ENCODE results near the gene ASPDH.

ASPDH gene

GRCh38 chr19:50554212-50554611, 40.5 kb upstream of the ASPDH start:
- Histone ChIP-seq H3K4me3 (ENCODE audit: low read depth, low read length) (no peak overlapping the region), H3K36me3 (ENCODE audit: control insufficient read depth, insufficient read depth, low read length) (no peaks in the 10 kb centered on the region), H3K9ac (ENCODE audit: low read depth, low read length) (no peak overlapping the region), H3K27ac (ENCODE audit: low read depth, low read length) (no peak overlapping the region), H3K9me3 (ENCODE audit: control insufficient read depth, insufficient read depth, low read length) (no peaks in the 10 kb centered on the region), H3K27me3 (ENCODE audit: control insufficient read depth, insufficient read depth, low read length) (peaks cover 60% of the 10 kb centered on the region), H3K4me1 (ENCODE audit: control insufficient read depth, insufficient read depth, low read length) (peaks cover 6% of the 10 kb centered on the region; the same call in 1 of the 2 replicates)

GRCh38 chr19:50553134-50553703, 39.5 kb upstream of the ASPDH start:
- no peak overlapping the region for H3K4me3 ChIP-seq (ENCODE audit: low read depth, low read length)
- no peak overlapping the region for H3K27ac ChIP-seq (ENCODE audit: low read depth, low read length)
- H3K9ac ChIP-seq (ENCODE audit: low read depth, low read length): no peak overlapping the region
- H3K9me3 ChIP-seq (ENCODE audit: control insufficient read depth, insufficient read depth, low read length): no peaks in the 10 kb centered on the region
- H3K4me1 ChIP-seq (ENCODE audit: control insufficient read depth, insufficient read depth, low read length): peaks cover 6% of the 10 kb centered on the region; the same call in 1 of the 2 replicates
- H3K27me3 ChIP-seq (ENCODE audit: control insufficient read depth, insufficient read depth, low read length): peaks cover 60% of the 10 kb centered on the region
- H3K36me3 ChIP-seq (ENCODE audit: control insufficient read depth, insufficient read depth, low read length): no peaks in the 10 kb centered on the region

GRCh38 chr19:50552540-50552939, 38.8 kb upstream of the ASPDH start:
- Histone ChIP-seq H3K27me3 (ENCODE audit: control insufficient read depth, insufficient read depth, low read length) (peaks cover 55% of the 10 kb centered on the region), H3K4me1 (ENCODE audit: control insufficient read depth, insufficient read depth, low read length) (peaks cover 6% of the 10 kb centered on the region; the same call in 1 of the 2 replicates)

DNA sequence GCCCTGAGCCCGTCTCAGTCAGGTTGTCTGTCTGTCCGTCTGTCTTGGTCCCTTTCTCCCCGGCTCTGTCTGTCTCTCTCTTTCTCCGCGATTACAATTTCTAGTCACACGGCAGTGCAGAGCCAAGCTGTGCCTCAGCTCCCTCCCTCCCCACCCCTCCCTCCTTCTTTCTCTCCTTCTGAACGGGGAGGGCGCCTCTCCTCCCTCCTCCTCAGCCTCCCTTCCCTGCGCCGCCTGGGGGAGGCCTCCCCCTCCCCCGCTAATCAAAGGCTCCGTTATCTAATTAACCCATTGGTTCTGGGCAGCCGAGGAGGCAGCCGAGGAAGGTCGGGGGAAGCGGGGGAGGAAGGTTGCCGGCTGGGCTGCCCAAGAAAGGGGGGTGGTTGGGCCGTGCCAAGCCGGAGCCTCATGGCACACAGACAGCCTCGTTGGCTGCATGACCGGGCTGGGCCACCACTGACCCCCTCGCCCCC, 38.0 kb upstream of the ASPDH start:
- Histone ChIP-seq H3K36me3 (ENCODE audit: control insufficient read depth, insufficient read depth, low read length) (no peaks in the 10 kb centered on the region), H3K9ac (ENCODE audit: low read depth, low read length) (no peak overlapping the region), H3K4me1 (ENCODE audit: control insufficient read depth, insufficient read depth, low read length) (peaks cover 6% of the 10 kb centered on the region; the same call in 1 of the 2 replicates), H3K27ac (ENCODE audit: low read depth, low read length) (no peak overlapping the region), H3K9me3 (ENCODE audit: control insufficient read depth, insufficient read depth, low read length) (no peaks in the 10 kb centered on the region), H3K4me3 (ENCODE audit: low read depth, low read length) (peak overlapping the region; percentile 60), H3K27me3 (ENCODE audit: control insufficient read depth, insufficient read depth, low read length) (peaks cover 55% of the 10 kb centered on the region)

More at GRCh38 chr19:50552540-50552939, 38.8 kb upstream of the ASPDH start:
- no peaks in the 10 kb centered on the region for H3K36me3 ChIP-seq (ENCODE audit: control insufficient read depth, insufficient read depth, low read length)
- no peak overlapping the region for H3K9ac ChIP-seq (ENCODE audit: low read depth, low read length)
- no peak overlapping the region for H3K27ac ChIP-seq (ENCODE audit: low read depth, low read length)
- no peak overlapping the region for H3K4me3 ChIP-seq (ENCODE audit: low read depth, low read length)
- H3K9me3 ChIP-seq (ENCODE audit: control insufficient read depth, insufficient read depth, low read length): no peaks in the 10 kb centered on the region

DNA sequence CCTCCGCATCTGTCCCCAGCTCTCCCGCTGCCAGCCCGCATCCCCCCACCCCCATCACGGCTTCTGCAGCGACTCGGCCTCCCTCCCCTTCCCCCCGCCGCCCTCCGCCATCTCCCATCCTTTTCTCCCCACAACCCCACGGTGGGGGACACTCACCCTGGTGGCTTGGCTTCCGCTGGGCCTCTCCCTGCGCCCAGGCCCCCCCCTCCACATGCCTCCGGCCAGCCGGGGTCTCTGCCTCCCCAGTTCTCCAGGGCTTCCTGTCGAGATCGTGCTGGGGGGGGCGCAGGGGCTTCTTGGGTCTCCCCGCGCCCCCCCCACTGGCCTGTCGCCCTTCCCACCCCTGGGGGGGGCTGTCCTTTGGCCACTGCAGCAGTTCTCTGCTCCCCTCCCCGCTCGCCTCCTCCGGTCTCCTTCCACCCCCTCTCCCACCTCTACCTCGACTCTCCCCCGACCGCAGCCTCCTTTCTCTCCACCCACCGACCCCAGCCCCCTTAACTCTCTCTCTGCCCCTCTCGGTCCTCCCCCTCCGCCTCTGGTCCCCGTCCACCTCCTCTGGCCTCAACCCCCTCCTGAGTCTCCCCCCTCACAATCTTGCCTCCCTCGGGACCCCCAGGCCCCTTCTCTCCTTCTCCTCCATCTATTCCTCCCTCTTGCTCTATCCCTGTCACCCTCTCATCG, 37.5 kb upstream of the ASPDH start:
- Histone ChIP-seq H3K9me3 (ENCODE audit: control insufficient read depth, insufficient read depth, low read length) (no peaks in the 10 kb centered on the region), H3K4me1 (ENCODE audit: control insufficient read depth, insufficient read depth, low read length) (peaks cover 6% of the 10 kb centered on the region; the same call in 1 of the 2 replicates)

DNA sequence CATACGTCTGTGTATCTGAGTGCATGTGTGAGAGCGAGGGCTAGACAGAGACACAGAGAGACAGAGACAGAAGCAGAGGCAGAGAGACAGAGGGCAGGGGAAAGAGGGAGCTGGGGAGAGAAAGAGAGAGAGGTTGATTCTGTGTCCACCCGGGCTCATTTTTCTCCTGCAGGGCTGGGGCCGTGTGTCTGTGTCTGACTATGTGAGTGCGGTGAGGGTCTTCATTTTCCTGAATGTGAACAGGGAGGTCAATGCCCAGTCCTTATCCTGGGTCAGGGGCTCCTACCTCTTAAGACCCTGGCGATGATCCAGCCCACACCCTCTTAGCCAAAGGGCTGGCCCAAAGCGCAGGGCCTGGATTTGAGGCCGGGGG, 36.9 kb upstream of the ASPDH start:
- peaks cover 54% of the 10 kb centered on the region for H3K27me3 ChIP-seq (ENCODE audit: control insufficient read depth, insufficient read depth, low read length)
- H3K9ac ChIP-seq (ENCODE audit: low read depth, low read length): no peak overlapping the region
- no peak overlapping the region for H3K27ac ChIP-seq (ENCODE audit: low read depth, low read length)
- no peaks in the 10 kb centered on the region for H3K36me3 ChIP-seq (ENCODE audit: control insufficient read depth, insufficient read depth, low read length)
- peaks cover 4% of the 10 kb centered on the region; the same call in 1 of the 2 replicates for H3K4me1 ChIP-seq (ENCODE audit: control insufficient read depth, insufficient read depth, low read length)
- no peak overlapping the region; the same call in 1 of the 2 replicates for H3K4me3 ChIP-seq (ENCODE audit: low read depth, low read length)
- H3K9me3 ChIP-seq (ENCODE audit: control insufficient read depth, insufficient read depth, low read length): no peaks in the 10 kb centered on the region

More for the DNA sequence above, 37.5 kb upstream of the ASPDH start:
- H3K4me3 ChIP-seq (ENCODE audit: low read depth, low read length): peak overlapping the region; percentile 60
- H3K27ac ChIP-seq (ENCODE audit: low read depth, low read length): no peak overlapping the region
- no peak overlapping the region for H3K9ac ChIP-seq (ENCODE audit: low read depth, low read length)
- H3K36me3 ChIP-seq (ENCODE audit: control insufficient read depth, insufficient read depth, low read length): no peaks in the 10 kb centered on the region
- peaks cover 55% of the 10 kb centered on the region for H3K27me3 ChIP-seq (ENCODE audit: control insufficient read depth, insufficient read depth, low read length)

GRCh38 chr19:50549927-50550593, 36.3 kb upstream of the ASPDH start:
- no peak overlapping the region for H3K4me3 ChIP-seq (ENCODE audit: low read depth, low read length)
- 0 out of 2 replicates have a peak, but pooled peaks cover 2% of the 10 kb centered on the region for H3K4me1 ChIP-seq (ENCODE audit: control insufficient read depth, insufficient read depth, low read length)
- no peaks in the 10 kb centered on the region for H3K9me3 ChIP-seq (ENCODE audit: control insufficient read depth, insufficient read depth, low read length)
- H3K27ac ChIP-seq (ENCODE audit: low read depth, low read length): no peak overlapping the region
- peaks cover 49% of the 10 kb centered on the region for H3K27me3 ChIP-seq (ENCODE audit: control insufficient read depth, insufficient read depth, low read length)
- H3K9ac ChIP-seq (ENCODE audit: low read depth, low read length): no peak overlapping the region
- no peaks in the 10 kb centered on the region for H3K36me3 ChIP-seq (ENCODE audit: control insufficient read depth, insufficient read depth, low read length)

DNA sequence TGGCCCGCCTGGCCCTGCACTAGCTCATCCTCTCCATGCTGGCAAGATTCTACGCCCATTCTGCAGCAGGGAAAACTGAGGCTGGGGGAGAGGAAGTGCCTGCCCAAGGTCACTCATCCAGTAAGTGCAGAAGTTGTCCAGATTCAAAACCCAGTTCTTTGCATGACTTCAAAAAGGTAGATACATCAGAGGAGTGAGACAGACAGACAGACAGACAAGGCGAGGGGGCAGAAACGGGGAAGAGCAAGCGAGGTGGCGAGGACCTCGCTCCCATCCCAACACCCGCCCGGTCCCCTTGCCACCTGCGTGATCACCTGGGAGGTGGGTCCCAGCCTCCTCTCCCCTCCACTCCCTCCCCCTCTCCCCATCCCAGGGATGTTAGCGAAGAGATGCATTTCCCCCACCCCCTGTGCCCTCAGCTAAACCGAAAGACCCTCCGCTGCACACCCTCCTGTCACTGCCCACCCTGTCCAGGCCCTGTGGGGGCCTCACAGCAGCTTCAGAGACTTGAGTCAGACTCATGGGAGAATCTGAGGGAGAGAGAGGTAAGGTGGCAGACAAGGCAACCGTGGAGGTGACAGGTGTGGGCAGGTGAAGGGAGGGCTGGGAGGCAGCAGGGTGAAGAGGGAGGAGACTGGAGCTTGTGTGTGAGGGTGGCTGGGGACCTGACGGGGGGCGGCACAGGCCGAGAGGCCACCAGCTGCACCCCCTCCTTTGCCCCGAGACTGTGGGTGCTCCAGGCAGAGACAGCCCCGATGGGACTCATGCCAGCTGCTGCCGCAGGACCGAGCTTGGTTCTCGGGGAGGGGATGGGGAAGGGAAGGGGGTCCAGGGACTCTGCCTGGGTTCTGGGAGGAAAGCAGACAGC, 35.6 kb upstream of the ASPDH start:
- Histone ChIP-seq H3K4me3 (ENCODE audit: low read depth, low read length) (no peak overlapping the region), H3K27ac (ENCODE audit: low read depth, low read length) (no peak overlapping the region), H3K27me3 (ENCODE audit: control insufficient read depth, insufficient read depth, low read length) (peaks cover 42% of the 10 kb centered on the region), H3K9ac (ENCODE audit: low read depth, low read length) (no peak overlapping the region), H3K9me3 (ENCODE audit: control insufficient read depth, insufficient read depth, low read length) (no peaks in the 10 kb centered on the region), H3K36me3 (ENCODE audit: control insufficient read depth, insufficient read depth, low read length) (no peaks in the 10 kb centered on the region), H3K4me1 (ENCODE audit: control insufficient read depth, insufficient read depth, low read length) (0 out of 2 replicates have a peak, but pooled peaks cover 2% of the 10 kb centered on the region)

DNA sequence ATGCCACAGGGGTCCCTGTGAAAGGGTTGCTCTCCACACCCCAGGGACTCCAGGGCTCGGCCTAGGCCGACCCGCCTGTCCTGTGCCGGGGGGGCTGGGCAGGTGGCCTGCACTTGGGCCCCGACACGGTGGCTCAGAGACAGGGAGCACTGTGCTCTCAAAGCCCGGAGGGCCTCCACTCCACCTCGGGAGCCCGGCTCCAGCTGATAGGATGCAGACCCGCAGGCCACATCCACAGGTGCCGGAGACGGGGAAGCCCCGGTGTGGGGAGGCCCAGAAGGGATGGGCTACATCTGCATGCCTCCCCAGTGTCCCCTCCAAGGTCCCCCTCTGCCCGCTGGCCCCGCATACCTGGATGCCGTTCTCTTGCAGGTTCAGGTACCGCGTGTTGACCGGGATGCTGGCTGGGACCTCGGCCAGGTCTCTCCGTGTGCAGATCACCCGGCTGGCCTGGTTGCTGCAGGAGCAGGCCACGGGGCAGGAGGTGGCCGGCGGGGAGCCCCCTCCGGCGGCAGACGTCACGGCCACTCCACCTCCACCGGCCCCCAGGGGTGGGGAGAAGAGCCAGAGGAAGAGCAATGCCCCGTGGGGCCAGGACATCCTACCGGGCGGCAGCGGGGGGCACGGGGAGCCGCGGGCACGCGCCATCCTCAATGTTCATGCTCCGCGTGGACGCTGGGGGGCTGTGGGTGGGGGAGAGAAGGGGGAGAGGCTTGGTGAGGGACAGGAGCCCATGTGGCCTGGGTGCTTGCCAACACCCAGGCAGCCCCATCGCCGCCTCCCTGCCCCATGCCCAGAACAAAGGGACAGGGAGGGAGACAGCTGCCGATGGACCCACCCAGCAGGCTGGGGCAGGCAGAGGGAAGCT, 34.7 kb upstream of the ASPDH start:
- Histone ChIP-seq H3K36me3 (ENCODE audit: control insufficient read depth, insufficient read depth, low read length) (no peaks in the 10 kb centered on the region), H3K27me3 (ENCODE audit: control insufficient read depth, insufficient read depth, low read length) (peaks cover 38% of the 10 kb centered on the region), H3K4me1 (ENCODE audit: control insufficient read depth, insufficient read depth, low read length) (0 out of 2 replicates have a peak, but pooled peaks cover 2% of the 10 kb centered on the region), H3K27ac (ENCODE audit: low read depth, low read length) (no peak overlapping the region), H3K9me3 (ENCODE audit: control insufficient read depth, insufficient read depth, low read length) (no peaks in the 10 kb centered on the region), H3K9ac (ENCODE audit: low read depth, low read length) (no peak overlapping the region), H3K4me3 (ENCODE audit: low read depth, low read length) (no peak overlapping the region)

Data from HUES48 (cell line).